Hepatocyte (in vitro differentiated cells): Measurements from ENCODE around the gene SEC61A2. TPM values are rescaled to one million over a fixed set of nuclear protein-coding genes. Genes with fewer than 3 reads are reported as not detected.
A peak's percentile ranks its signal among the peaks of the same experiment; 100 is the strongest.

Experiments
- DNase-seq: peaks from one replicate; pipeline ENCODE4 v3.0.0-alpha.2; 2016; ENCODE audit warnings: low spot score
- H2AFZ ChIP-seq: fragments of 200-600 bp; sonication (generic); 2 replicates; pipeline ENCODE4 v1.6.0; 2016; ENCODE audit warnings: antibody characterized with exemption, mild to moderate bottlenecking
- H3K27ac ChIP-seq: fragments of 200-600 bp; sonication (generic); 2 replicates; pipeline ENCODE4 v1.5.1; 2016; ENCODE audit warnings: mild to moderate bottlenecking
- H3K27me3 ChIP-seq: fragments of 200-600 bp; sonication (generic); 2 replicates; pipeline ENCODE4 v1.6.1; 2016
- H3K36me3 ChIP-seq: fragments of 200-600 bp; sonication (generic); replicated peaks from 2 replicates; pipeline ENCODE4 v1.5.1; 2016; ENCODE audit warnings: low read depth; ENCODE audit not compliant: insufficient read depth
- H3K4me1 ChIP-seq: fragments of 200-600 bp; sonication (generic); 2 replicates; pipeline ENCODE4 v1.5.1; 2016; ENCODE audit warnings: mild to moderate bottlenecking, moderate library complexity; ENCODE audit not compliant: insufficient read depth
- H3K4me2 ChIP-seq: fragments of 200-600 bp; sonication (generic); 2 replicates; pipeline ENCODE4 v1.6.0; 2016
- H3K4me3 ChIP-seq: fragments of 200-600 bp; sonication (generic); 2 replicates; pipeline ENCODE4 v1.5.1; 2016; ENCODE audit warnings: mild to moderate bottlenecking
- H3K79me2 ChIP-seq: fragments of 200-600 bp; sonication (generic); 2 replicates; pipeline ENCODE4 v1.6.0; 2017; ENCODE audit warnings: mild to moderate bottlenecking
- H3K9me2 ChIP-seq: fragments of 200-600 bp; sonication (generic); replicated peaks from 2 replicates; pipeline ENCODE4 v1.6.0; 2017; ENCODE audit warnings: mild to moderate bottlenecking; ENCODE audit not compliant: insufficient read depth
- H3K9me3 ChIP-seq: fragments of 200-600 bp; sonication (generic); 2 replicates; pipeline ENCODE4 v1.5.1; 2016; ENCODE audit warnings: low read depth, mild to moderate bottlenecking
- H4K20me1 ChIP-seq: fragments of 200-600 bp; sonication (generic); 2 replicates; pipeline ENCODE4 v1.6.0; 2016; ENCODE audit warnings: mild to moderate bottlenecking; ENCODE audit not compliant: insufficient read depth, poor library complexity, severe bottlenecking
- EZH2 ChIP-seq: fragments of 200-600 bp; sonication (generic); IDR thresholded peaks from 2 replicates; pipeline ENCODE4 v1.6.1; 2016; ENCODE audit warnings: antibody characterized with exemption, mild to moderate bottlenecking, borderline replicate concordance
- EZH2phosphoT487 ChIP-seq: fragments of 200-600 bp; sonication (generic); IDR thresholded peaks from one replicate; pipeline ENCODE4 v1.6.1; 2018; ENCODE audit warnings: antibody characterized with exemption, mild to moderate bottlenecking, low read depth, moderate library complexity; ENCODE audit not compliant: unreplicated experiment, severe bottlenecking
- WGBS: methylation state at CpG from one replicate; pipeline ENCODE4 v1.1.6; 2016; ENCODE audit warnings: low lambda C conversion rate; ENCODE audit errors: missing lambda C conversion rate; 5-methylcytosine and 5-hydroxymethylcytosine counted together
- polyA plus RNA-seq: library from polyadenylated mRNA; unstranded; fragments of >200 nt; fragmentation: Nextera tagmentation; extraction: Ambion mirVana; gene quantifications from 2 replicates; pipeline ENCODE4 v1.2.1, GENCODE V29; 2016
- total RNA-seq: library from RNA; depleted of rRNA; stranded (reverse); fragments of >200 nt; gene quantifications from 2 replicates; pipeline ENCODE4 v1.2.3, GENCODE V29; 2014
- TF ChIP-seq, protein P1 (sequence below): fragments of 200-600 bp; sonication (generic); IDR thresholded peaks from 2 replicates; pipeline ENCODE4 v1.5.1; 2016; ENCODE audit warnings: antibody characterized with exemption, mild to moderate bottlenecking; ENCODE audit not compliant: poor library complexity

SEC61A2 gene
- total RNA-seq (11.1 and 13.7 TPM in 2 replicates), polyA plus RNA-seq (9.2 and 12.2 TPM in 2 replicates)

DNA sequence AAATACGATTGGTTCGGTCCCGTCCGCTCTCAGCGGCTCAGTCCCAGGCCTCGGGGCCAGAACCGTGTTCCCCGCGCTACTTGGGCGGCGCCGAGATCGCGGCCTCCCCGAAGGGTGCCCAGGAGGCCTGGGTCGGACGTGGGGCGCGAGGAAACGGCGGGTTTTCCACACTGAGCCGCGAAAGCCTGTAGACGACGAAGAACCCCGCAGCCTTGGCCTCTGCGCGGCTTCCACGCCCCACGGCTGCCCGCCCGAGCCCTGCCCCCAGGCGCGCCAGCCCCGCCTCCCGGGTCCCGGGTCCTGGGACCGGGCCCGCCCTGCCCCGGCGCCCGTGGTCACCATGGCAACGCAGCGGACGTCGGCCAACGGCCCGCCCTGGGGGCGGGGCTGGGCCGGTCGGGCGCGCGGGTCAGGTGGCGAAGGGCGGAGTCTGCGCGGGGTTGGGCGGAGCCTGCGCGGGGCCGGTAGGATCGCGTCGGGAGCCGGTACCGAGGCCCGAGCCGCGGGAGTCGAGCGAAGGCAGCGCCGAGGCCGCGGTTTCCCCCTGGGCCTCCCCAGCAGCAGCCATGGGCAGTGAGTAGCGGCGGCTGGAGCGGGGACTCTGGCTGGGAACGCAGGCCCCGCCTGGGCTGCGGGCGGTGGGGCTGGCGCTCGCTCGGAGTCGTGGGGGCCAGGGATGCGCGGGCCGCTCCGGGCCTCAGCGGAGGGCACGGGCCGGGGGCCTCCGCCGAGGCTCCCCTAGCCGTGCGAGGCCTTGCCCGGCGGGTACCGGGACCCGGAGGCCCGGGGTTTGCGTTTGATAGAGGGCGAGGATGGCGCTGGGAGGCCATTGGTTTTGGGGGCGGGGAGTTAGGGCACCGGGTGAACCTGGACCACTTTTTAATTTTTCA, at the start of gene SEC61A2:
TSS of gene SEC61A2 (plus strand) at position 456 of the 890 bp plus-strand sequence. CDS start at position 567, 111 bp downstream.
- no peaks in the 10 kb centered on the region for H3K4me1 ChIP-seq
- no peak for TF ChIP-seq EZH2
- no peak for TF ChIP-seq EZH2phosphoT487
- TF ChIP-seq, protein P1, sequence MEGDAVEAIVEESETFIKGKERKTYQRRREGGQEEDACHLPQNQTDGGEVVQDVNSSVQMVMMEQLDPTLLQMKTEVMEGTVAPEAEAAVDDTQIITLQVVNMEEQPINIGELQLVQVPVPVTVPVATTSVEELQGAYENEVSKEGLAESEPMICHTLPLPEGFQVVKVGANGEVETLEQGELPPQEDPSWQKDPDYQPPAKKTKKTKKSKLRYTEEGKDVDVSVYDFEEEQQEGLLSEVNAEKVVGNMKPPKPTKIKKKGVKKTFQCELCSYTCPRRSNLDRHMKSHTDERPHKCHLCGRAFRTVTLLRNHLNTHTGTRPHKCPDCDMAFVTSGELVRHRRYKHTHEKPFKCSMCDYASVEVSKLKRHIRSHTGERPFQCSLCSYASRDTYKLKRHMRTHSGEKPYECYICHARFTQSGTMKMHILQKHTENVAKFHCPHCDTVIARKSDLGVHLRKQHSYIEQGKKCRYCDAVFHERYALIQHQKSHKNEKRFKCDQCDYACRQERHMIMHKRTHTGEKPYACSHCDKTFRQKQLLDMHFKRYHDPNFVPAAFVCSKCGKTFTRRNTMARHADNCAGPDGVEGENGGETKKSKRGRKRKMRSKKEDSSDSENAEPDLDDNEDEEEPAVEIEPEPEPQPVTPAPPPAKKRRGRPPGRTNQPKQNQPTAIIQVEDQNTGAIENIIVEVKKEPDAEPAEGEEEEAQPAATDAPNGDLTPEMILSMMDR = no peak
- peak within 1 kb of the TSS; percentile 96 for H3K27ac ChIP-seq
- no peaks in the 10 kb centered on the region for H3K27me3 ChIP-seq
- H3K4me3 ChIP-seq = peak within 1 kb of the TSS; percentile 90
- H2AFZ ChIP-seq = peak within 1 kb of the TSS; percentile 90
- H3K4me2 ChIP-seq = peak within 1 kb of the TSS; percentile 85
- no peaks in the 10 kb centered on the region for H3K9me3 ChIP-seq
- peak; percentile 99 for DNase-seq
- H3K9me2 ChIP-seq = no peaks in the 10 kb centered on the region
- peaks cover 17% of the 10 kb centered on the region for H3K79me2 ChIP-seq
- under 1% methylated on average over 73 of the region's 108 CpGs for WGBS
- no peaks in the 10 kb centered on the region for H3K36me3 ChIP-seq
- H4K20me1 ChIP-seq = peaks cover 6% of the 10 kb centered on the region

DNA sequence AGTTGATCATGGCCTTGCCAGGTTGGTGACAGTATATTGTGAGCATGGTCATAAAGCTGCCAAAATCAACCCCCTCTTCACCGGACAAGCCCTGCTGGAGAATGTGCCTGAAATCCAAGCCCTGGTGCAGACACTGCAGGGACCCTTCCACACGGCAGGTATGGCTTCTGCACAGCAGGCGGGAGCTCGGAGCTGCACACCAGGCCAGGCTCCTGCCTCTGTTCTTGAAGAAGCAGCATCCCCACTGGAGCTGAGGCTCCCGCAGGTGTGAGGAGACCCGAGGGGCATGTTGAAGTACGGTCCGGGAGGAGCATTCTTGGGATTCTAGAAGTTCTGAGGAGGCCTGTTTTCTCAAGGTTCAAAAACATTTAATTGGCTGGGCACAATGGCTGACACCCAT, 48.0 kb upstream of the SEC61A2 start:
- TF ChIP-seq, protein P1 = no peak
- TF ChIP-seq EZH2 (no peak), EZH2phosphoT487 (no peak)
- no peaks in the 10 kb centered on the region for H3K27me3 ChIP-seq
- H3K4me3 ChIP-seq = no peak overlapping the region
- no peaks in the 10 kb centered on the region for H3K9me3 ChIP-seq
- H2AFZ ChIP-seq = no peak overlapping the region
- H3K36me3 ChIP-seq = no peaks in the 10 kb centered on the region
- H3K27ac ChIP-seq = no peak overlapping the region
- DNase-seq = no peak
- WGBS = 86% methylated on average over 8 of the region's 8 CpGs
- no peaks in the 10 kb centered on the region for H3K4me1 ChIP-seq
- H3K4me2 ChIP-seq = no peak overlapping the region
- no peaks in the 10 kb centered on the region for H4K20me1 ChIP-seq
- H3K9me2 ChIP-seq = no peaks in the 10 kb centered on the region
- peaks cover 7% of the 10 kb centered on the region for H3K79me2 ChIP-seq

GRCh38 chr10:12081879-12082557, 47.5 kb upstream of the SEC61A2 start:
- Histone ChIP-seq H3K4me1 (no peaks in the 10 kb centered on the region), H2AFZ (no peak overlapping the region), H3K9me3 (no peaks in the 10 kb centered on the region), H3K9me2 (no peaks in the 10 kb centered on the region), H3K36me3 (no peaks in the 10 kb centered on the region), H3K4me2 (no peak overlapping the region), H3K27ac (no peak overlapping the region), H3K27me3 (no peaks in the 10 kb centered on the region), H3K4me3 (no peak overlapping the region), H3K79me2 (peaks cover 7% of the 10 kb centered on the region), H4K20me1 (no peaks in the 10 kb centered on the region)
- no peak for DNase-seq
- 90% methylated on average over 6 of the region's 6 CpGs for WGBS
- TF ChIP-seq EZH2 (no peak), EZH2phosphoT487 (no peak)
- TF ChIP-seq, protein P1 = no peak
